NCI-H2081 treated with DMSO at 0.1 percent for 48 hours (cell line): Measurements from ENCODE around the gene CTNS.
"Not testable (repeated sequence)": the region's sequence is repeated elsewhere in the genome, so short reads cannot be mapped to it uniquely, and the experiment has no call there.

Experiments
- DNase-seq: peaks from one replicate; lab custom pipeline; 2025; lab: John Stamatoyannopoulos, UW

CTNS gene

DNA sequence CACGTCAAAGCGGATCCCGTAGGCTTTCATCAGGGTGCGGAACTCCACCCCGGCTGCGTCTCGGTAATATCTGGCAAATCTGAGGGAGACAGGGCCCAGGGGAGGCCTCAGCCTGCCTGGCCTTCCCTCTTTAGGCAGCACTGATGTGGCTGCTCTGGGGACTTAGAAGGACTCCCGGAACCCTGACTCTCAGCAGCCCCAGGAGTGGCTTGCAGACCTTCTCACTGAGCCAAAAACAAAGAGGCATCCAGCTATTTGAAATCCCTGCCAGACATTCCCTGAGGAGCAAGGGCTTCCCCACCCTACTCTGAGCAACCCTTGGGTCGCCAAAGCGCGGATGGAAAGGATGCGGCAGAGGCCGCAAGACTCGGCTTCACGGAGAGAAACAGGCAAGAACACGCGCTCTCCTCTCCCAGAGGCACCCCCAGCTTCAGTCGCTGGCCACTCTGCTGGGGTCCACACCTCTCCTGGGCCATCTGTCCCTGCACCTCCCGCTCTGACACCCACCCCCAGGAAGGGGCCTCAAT, 51.5 kb downstream of the CTNS start:
- DNase-seq: no peak

DNA sequence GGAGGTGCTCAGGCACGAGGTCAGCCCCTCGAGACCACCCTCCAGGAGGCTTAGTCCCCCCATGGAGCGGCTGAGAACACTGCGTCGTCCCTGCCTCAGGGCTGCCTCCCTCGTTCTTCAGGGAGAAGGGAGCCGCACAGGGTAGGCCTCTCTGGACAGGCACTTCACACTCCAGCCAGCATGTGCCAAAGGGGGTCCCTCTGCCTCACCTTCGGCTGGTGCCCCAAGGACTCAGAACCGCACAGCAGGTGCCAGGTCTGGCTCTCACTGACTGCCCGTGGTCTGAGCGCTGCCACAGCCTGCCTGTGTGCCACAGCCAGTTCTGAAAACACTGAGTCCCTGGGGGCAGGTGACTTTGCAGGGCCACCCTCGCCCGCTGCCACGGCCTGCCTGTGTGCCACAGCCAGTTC, 52.3 kb downstream of the CTNS start:
- no peak for DNase-seq

- DNase-seq: no peak
Observed at GRCh38 chr17:3689262-3690093, 52.9 kb downstream of the CTNS start.

- DNase-seq: no peak
Observed at GRCh38 chr17:3690094-3690715, 53.6 kb downstream of the CTNS start.

- DNase-seq: no peak
Observed at GRCh38 chr17:3691617-3692067, 55.1 kb downstream of the CTNS start.

GRCh38 chr17:3692346-3692745, 55.8 kb downstream of the CTNS start:
- DNase-seq: no peak

DNA sequence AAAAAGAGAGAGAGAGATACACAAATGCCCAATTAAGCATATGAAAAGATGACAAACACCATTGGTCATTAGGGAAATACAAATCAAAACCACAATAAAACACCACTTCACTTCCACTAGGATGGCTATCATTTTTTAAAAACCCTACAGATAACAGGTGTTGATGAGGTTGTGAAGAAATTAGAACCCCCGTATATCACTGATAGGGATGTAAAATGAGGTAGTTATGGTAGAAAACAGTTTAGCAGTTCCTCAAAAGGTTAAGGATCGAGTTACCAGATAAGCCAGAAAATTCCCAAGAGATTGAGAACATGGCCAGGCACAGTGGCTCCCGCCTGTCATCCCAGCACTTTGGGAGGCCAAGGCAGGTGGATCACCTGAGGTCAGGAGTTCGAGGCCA, 56.6 kb downstream of the CTNS start:
- no peak for DNase-seq

DNA sequence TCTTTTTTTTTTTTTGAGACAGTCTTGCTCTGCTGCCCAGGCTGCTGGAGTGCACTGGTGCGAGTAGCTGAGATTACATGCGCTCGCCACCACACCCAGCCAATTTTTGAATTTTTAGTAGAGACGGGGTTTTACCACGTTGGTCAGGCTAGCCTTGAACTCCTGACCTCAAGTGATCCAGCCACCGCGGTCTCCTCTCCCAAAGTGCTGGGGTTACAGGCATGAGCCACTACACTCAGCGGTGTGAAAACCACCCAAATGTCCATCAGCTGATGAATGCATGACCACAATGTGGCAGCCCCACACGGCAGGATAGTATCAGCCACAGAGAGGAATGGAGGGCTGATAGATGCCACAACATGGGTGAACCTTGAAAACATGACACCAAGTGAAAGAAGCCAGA, 57.3 kb downstream of the CTNS start:
- DNase-seq: no peak

DNA sequence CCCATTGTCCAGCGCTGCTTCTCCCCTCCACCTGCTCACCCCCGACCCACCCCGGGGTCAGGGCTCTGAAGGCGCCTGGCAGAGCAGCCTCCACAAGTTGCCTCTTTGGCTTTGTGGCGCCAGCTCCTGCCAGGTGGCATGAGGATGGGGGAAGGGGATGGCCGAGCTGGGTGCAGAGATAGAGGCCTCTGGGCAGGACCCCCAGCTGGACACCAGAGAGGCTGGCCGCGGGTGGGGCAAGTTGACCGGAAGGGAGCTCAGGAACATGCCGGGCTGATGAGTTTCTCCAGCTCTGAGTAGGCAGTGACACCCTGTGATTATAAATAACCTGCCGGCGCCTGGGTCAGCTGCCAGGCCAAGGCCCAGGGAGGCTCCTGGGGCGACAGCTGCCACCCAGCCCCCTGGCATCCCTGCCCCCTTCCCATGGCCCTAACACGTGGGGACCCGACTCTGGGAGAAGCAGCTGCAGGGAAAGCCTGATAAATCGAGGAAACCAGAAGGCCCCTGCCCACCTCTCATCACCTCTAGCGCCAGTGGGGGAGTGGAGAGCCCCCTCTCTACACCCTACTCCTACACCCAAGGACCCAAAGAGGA, 58.7 kb downstream of the CTNS start:
- no peak for DNase-seq

GRCh38 chr17:3695723-3696411, 59.3 kb downstream of the CTNS start, which contains the start of gene P2RX5:
Gene P2RX5, minus strand, starts transcription at chr17:3696155. Its CDS starts 150 bp downstream, at chr17:3696005.
- no peak for DNase-seq

DNA sequence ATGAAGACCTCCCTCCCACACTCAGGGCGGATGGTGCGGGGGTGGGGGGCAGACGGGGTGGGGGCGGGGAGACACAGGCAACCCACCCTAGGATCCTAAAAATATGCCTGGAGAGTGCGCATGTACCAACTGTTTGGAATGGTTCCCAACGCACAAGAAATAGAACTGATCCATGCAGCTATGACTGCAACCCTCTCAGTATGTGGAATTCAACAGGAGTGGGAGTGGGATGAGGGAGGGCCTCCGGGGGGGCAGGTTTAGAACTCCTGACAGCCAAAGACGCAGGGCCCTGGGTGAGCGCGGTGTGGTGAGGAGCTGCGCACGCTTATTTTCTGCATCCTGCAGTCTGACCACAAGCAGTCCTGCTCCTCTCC, 60.5 kb downstream of the CTNS start:
- DNase-seq: no peak

DNA sequence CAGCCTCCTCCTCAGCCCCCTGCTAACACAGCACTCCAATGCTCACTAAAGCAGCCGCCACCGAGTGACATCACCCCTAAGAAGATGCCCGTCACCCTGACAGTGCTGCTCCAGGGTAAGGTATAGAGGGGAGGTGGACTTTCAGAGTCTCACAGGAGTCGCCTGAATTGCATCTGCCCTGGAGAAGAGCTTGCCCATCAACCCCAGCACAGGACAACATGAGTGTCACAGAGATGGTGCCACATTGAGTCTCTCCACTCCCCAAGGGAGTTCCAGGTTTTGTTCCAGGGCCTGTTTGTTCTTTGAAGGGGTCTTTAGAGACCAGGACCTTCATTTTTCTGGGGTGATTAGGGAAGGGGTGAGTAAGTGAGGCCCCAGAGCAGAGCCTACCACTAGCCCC, 61.6 kb downstream of the CTNS start:
- no peak for DNase-seq

- no peak for DNase-seq
Observed at GRCh38 chr17:3699951-3700350, 63.4 kb downstream of the CTNS start.

DNA sequence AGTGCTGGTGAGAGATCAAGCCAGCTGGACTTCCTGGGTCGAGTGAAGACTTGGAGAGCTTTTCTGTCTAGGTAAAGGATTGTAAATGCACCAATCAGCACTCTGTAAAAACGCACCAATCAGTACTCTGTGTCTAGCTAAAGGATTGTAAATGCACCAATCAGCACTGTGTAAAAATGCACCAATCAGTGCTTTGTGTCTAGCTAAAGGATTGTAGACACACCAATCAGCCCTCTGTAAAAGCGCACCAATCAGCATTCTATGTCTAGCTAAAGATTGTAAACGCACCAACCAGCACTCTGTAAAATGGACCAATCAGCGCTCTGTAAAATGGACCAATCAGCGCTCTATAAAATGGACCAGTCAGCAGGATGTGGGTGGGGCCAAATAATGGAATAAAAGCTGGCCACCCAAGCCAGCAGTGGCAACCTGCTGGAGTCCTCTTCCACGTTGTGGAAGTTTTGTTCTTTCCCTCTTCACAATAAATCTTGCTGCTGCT, 65.5 kb downstream of the CTNS start:
- not testable (repeated sequence) for DNase-seq

- no peak for DNase-seq
Observed at GRCh38 chr17:3704931-3705717, 68.6 kb downstream of the CTNS start.

GRCh38 chr17:3705718-3705984, 69.1 kb downstream of the CTNS start:
- DNase-seq: not testable (repeated sequence)

- DNase-seq: no peak
Observed at GRCh38 chr17:3708366-3708765, 71.8 kb downstream of the CTNS start.

DNA sequence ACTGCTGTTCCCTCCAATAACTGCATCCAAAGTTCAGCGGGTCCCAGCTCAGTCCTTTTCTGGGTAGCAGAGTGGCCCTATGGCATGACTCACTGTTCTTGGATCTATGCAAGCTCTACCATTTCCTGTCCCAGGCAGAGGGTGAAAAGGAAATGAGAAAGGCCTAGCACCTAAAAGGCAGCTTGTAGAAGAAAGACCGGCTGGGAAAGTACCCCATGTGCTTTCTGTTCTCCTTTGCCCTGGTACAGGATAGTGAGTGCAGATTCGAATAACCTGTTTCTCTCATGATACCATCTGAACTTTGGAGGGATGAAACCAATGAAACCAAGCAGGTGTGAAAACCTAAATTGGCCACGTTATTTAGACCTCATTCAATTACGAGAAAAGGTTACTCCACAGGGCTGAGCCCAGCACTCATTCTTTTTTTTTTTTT, 74.4 kb downstream of the CTNS start:
- no peak for DNase-seq
